Measurements from ENCODE around the gene PIEZO2. TPM values are rescaled to one million over a fixed set of nuclear protein-coding genes. Genes with fewer than 3 reads are reported as not detected.

The PIEZO2 gene
- total and polyA plus RNA-seq, 4 donors, result 2.6 to 233 (median 18.8) TPM

DNA sequence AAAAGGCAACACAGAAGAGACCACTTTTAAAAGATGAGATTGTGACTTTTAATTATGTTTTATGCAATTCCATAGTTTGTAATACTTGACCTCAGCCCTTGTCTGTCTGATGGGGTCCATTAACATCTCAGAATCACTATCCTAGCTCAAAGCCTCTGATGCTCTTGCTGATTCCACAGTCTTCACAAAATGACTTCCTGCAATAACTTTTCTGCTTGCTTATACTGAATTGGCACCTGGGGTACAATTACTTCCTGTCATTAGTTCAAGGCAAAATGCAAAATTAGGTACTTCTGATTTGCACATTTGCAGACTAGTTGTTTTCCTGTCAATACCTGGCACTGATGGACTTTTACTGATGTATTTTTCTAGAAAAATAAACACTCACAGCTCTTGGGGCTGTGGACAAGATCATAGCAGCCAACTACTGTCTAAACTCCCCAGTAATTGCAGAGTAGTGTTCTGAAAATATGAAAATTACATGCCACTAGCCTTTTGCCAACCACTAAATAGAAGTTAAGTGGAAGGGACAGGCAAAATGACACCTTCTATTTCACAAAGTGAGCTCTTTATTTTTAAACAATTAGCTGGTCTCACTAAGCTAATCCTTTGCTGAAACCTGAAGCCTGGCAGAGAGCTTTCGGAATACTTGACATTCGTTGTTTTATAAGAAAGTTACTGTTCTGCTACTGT is 129.1 kb downstream of the PIEZO2 start:
- Histone ChIP-seq H3K36me3 (ENCODE audit: control insufficient read depth in 4 of 4, insufficient read depth in 4 of 4, low read length in 4 of 4) (peaks cover 0 to 20% (median 6%) of the 10 kb centered on the region in 4 donors), H3K9ac (ENCODE audit: insufficient read depth in 1 of 2, low read length in 2 of 2) (no peak overlapping the region), H3K27me3 (ENCODE audit: control insufficient read depth in 3 of 3, insufficient read depth in 3 of 3, low read length in 2 of 3) (no peaks in the 10 kb centered on the region), H3K4me3 (no peak overlapping the region), H3K27ac (ENCODE audit: low read depth in 1 of 2, low read length in 1 of 2) (no peak overlapping the region), H3K4me1 (ENCODE audit: control insufficient read depth in 5 of 5, insufficient read depth in 5 of 5, low read length in 5 of 5) (peaks cover 0 to 22% (median 11%) of the 10 kb centered on the region in 5 donors), H3K9me3 (ENCODE audit: control insufficient read depth in 4 of 4, insufficient read depth in 3 of 4, low read length in 3 of 4) (no peaks in the 10 kb centered on the region)
- WGBS, 2 donors, result 78 to 87% methylated on average over 2 of the region's 2 CpGs
- TF ChIP-seq, protein P1, sequence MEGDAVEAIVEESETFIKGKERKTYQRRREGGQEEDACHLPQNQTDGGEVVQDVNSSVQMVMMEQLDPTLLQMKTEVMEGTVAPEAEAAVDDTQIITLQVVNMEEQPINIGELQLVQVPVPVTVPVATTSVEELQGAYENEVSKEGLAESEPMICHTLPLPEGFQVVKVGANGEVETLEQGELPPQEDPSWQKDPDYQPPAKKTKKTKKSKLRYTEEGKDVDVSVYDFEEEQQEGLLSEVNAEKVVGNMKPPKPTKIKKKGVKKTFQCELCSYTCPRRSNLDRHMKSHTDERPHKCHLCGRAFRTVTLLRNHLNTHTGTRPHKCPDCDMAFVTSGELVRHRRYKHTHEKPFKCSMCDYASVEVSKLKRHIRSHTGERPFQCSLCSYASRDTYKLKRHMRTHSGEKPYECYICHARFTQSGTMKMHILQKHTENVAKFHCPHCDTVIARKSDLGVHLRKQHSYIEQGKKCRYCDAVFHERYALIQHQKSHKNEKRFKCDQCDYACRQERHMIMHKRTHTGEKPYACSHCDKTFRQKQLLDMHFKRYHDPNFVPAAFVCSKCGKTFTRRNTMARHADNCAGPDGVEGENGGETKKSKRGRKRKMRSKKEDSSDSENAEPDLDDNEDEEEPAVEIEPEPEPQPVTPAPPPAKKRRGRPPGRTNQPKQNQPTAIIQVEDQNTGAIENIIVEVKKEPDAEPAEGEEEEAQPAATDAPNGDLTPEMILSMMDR (IDR thresholded peaks at IDR 0.05; ENCODE audit: control extremely low read depth, extremely low read depth), result no peak
- ATAC-seq (ENCODE audit: insufficient read depth, low FRiP score) (no peak), DNase-seq (no peak)

DNA sequence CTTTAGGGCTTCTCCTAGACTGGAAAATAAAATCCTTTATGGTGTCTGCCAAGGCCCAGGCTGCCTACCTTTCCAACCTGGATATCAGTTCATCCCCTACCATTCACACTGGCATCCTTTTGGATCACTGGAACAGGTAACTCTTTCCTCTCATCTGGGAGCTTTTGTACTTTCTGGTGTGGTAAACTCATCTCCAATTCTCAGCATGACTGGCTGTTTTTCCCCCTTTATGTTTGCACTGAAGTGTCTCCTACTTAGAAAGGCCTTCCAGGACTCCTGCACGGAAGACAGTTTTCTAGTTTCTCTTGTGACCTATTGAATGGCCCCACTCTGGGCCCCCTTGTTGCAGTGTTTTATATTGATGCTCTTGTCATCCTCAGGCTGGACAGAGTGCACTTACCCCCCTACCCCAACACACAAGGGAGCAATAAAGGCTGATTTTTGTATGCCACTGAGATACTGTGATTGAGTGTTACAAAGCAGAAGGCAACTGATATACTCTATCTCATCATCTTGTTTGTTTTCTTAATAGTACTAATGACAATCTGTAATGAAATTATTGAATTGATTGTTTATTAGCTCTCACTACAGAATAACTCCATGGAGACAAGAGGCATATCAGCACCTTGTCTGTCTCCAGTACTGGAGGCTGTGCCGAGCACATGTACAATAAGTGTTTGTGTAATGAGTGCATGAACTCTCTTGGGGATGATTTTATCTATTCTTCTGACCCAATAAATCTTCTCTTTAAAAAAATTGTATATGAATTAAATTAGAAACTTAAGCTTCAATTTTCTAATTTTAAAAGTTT is 129.9 kb downstream of the PIEZO2 start:
- peaks cover 0 to 17% (median 5%) of the 10 kb centered on the region in 4 donors for H3K36me3 ChIP-seq (ENCODE audit: control insufficient read depth in 4 of 4, insufficient read depth in 4 of 4, low read length in 4 of 4)
- WGBS, 2 donors, result 89 to 97% methylated on average over 2 of the region's 2 CpGs
- H3K27me3 ChIP-seq (ENCODE audit: control insufficient read depth in 3 of 3, insufficient read depth in 3 of 3, low read length in 2 of 3), result no peaks in the 10 kb centered on the region
- ATAC-seq (ENCODE audit: insufficient read depth, low FRiP score), result no peak
- H3K9me3 ChIP-seq (ENCODE audit: control insufficient read depth in 4 of 4, insufficient read depth in 3 of 4, low read length in 3 of 4), result no peaks in the 10 kb centered on the region
- H3K4me3 ChIP-seq, result no peak overlapping the region
- DNase-seq, result no peak
- H3K27ac ChIP-seq (ENCODE audit: low read depth in 1 of 2, low read length in 1 of 2), result no peak overlapping the region
- TF ChIP-seq, protein P1 (IDR thresholded peaks at IDR 0.05; ENCODE audit: control extremely low read depth, extremely low read depth), result no peak
- H3K9ac ChIP-seq (ENCODE audit: insufficient read depth in 1 of 2, low read length in 2 of 2), result no peak overlapping the region
- peaks cover 0 to 22% (median 11%) of the 10 kb centered on the region in 5 donors for H3K4me1 ChIP-seq (ENCODE audit: control insufficient read depth in 5 of 5, insufficient read depth in 5 of 5, low read length in 5 of 5)

DNA sequence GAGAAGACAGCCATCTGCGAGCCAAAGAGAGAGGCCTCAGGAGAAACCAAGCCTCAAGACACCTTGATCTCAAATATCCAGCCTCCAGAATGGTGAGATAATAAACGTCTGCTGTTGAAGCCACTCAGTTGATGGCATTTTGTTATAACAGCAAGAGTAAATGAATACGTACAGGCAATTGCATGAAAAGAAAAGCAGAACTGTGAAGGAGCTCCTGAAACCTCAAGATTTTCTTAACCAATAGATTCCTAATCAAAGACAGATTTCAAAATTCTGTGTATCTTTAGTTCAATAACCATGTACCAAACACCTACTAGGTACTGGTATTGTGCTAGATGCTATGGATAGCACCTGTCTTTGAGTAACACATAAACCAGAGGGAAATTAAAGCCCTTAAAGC is 139.5 kb downstream of the PIEZO2 start:
- WGBS, 2 donors, result 87 to 89% methylated on average over 3 of the region's 3 CpGs

More for the DNA sequence above, 139.5 kb downstream of the PIEZO2 start:
- Histone ChIP-seq H3K27ac (ENCODE audit: low read depth in 1 of 2, low read length in 1 of 2) (no peak overlapping the region), H3K4me3 (no peak overlapping the region), H3K9me3 (ENCODE audit: control insufficient read depth in 4 of 4, insufficient read depth in 3 of 4, low read length in 3 of 4) (peaks cover 0 to 2% (median 0%) of the 10 kb centered on the region in 4 donors), H3K27me3 (ENCODE audit: control insufficient read depth in 3 of 3, insufficient read depth in 3 of 3, low read length in 2 of 3) (no peaks in the 10 kb centered on the region), H3K9ac (ENCODE audit: insufficient read depth in 1 of 2, low read length in 2 of 2) (no peak overlapping the region), H3K36me3 (ENCODE audit: control insufficient read depth in 4 of 4, insufficient read depth in 4 of 4, low read length in 4 of 4) (peaks cover 0 to 7% (median 2%) of the 10 kb centered on the region in 4 donors), H3K4me1 (ENCODE audit: control insufficient read depth in 5 of 5, insufficient read depth in 5 of 5, low read length in 5 of 5) (peaks cover 0 to 6% (median 0%) of the 10 kb centered on the region in 5 donors)
- ATAC-seq (ENCODE audit: insufficient read depth, low FRiP score), result no peak
- no peak for DNase-seq
- TF ChIP-seq, protein P1 (IDR thresholded peaks at IDR 0.05; ENCODE audit: control extremely low read depth, extremely low read depth), result no peak
